GM12878 (cell line): ENCODE data around the gene EIF5B.

Source experiments
- EED ChIP-seq: sonication (generic); IDR thresholded peaks from 2 replicates; pipeline ENCODE4 v1.6.1; 2016; ENCODE audit warnings: antibody characterized with exemption, low read depth
- PAX8 ChIP-seq: fragments of 450-650 bp; IDR thresholded peaks from 2 replicates; pipeline ENCODE4 v1.6.1; 2017; ENCODE audit warnings: mild to moderate bottlenecking, moderate library complexity
- TF ChIP-seq, protein P1 (sequence below): fragments of 450-650 bp; formaldehyde crosslinking; IDR thresholded peaks from 2 replicates; pipeline ENCODE4 v1.5.0; 2022; ENCODE audit warnings: mild to moderate bottlenecking, missing genetic modification characterization

- TF ChIP-seq, protein P1, sequence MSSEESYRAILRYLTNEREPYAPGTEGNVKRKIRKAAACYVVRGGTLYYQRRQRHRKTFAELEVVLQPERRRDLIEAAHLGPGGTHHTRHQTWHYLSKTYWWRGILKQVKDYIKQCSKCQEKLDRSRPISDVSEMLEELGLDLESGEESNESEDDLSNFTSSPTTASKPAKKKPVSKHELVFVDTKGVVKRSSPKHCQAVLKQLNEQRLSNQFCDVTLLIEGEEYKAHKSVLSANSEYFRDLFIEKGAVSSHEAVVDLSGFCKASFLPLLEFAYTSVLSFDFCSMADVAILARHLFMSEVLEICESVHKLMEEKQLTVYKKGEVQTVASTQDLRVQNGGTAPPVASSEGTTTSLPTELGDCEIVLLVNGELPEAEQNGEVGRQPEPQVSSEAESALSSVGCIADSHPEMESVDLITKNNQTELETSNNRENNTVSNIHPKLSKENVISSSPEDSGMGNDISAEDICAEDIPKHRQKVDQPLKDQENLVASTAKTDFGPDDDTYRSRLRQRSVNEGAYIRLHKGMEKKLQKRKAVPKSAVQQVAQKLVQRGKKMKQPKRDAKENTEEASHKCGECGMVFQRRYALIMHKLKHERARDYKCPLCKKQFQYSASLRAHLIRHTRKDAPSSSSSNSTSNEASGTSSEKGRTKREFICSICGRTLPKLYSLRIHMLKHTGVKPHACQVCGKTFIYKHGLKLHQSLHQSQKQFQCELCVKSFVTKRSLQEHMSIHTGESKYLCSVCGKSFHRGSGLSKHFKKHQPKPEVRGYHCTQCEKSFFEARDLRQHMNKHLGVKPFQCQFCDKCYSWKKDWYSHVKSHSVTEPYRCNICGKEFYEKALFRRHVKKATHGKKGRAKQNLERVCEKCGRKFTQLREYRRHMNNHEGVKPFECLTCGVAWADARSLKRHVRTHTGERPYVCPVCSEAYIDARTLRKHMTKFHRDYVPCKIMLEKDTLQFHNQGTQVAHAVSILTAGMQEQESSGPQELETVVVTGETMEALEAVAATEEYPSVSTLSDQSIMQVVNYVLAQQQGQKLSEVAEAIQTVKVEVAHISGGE, result no peak
- TF ChIP-seq PAX8, result no peak
- no peak for TF ChIP-seq EED
Observed at GRCh38 chr2:99445065-99445464, 107.9 kb downstream of the EIF5B start.
